K562 (cell line): ENCODE data around the gene RPS19. TPM values are rescaled to one million over a fixed set of nuclear protein-coding genes. Genes with fewer than 3 reads are reported as not detected.

ENCODE experiments used
- ATAC-seq: fragments of 200-7000 bp; cut with Tn5 transposase; 3 replicates; pipeline ENCODE4 v1.9.1; 2020; ENCODE audit warnings: moderate library complexity
- BruUV-seq: library from RNA; stranded (reverse); fragments of 400-500 nt; replicated peaks from 2 replicates; lab custom pipeline; 2021; lab: Mats Ljungman, UMichigan
- CTCF ChIA-PET: fragments of 300-600 bp; formaldehyde crosslinking; extraction: SDS; loops from one replicate; lab custom pipeline; 2021; ENCODE audit warnings: low intra/inter-chr PET ratio; lab: Yijun Ruan, JAX
- POLR2A ChIA-PET: fragments of 300-600, 350-650 bp; sonication (Branson Sonifier 250); formaldehyde crosslinking; extraction: SDS; loops from one replicate; lab custom pipeline; 2021; ENCODE audit warnings: antibody characterized with exemption, inconsistent platforms; lab: Yijun Ruan, JAX
- DNase-seq, 4 experiments: peaks; one replicate each; pipeline versions ENCODE4 v3.0.0 to v3.0.0-alpha.2; 2011 to 2018; ENCODE audit warnings: low spot score in 3 of 4, mixed read lengths in 3 of 4; ENCODE audit errors: extremely low read depth in 1 of 4
- FAIRE-seq: peaks from 2 replicates; lab custom pipeline; 2011; peaks lifted over from hg19 to GRCh38; lab: Jason Lieb, UNC
- H2AFZ ChIP-seq: 2 replicates; pipeline ENCODE4 v1.6.0; 2011; ENCODE audit warnings: low read depth, low read length, control low read depth, inconsistent platforms
- H3K27ac ChIP-seq: fragments of 200-600 bp; 3 replicates; pipeline ENCODE4 v1.8.0; 2011; ENCODE audit warnings: low read depth, mild to moderate bottlenecking, control low read depth, inconsistent platforms, low read length, moderate library complexity, mixed read lengths; ENCODE audit errors: extremely low read depth
- H3K27me3 ChIP-seq, 2 experiments: fragments of 300-600 bp in 1 of 2; 2 replicates in 1 of 2; 3 replicates in 1 of 2; pipeline versions ENCODE4 v1.6.0 to v1.8.0; 2011; ENCODE audit warnings: inconsistent platforms in 2 of 2, low read length in 2 of 2, mild to moderate bottlenecking in 1 of 2, mixed read lengths in 1 of 2, moderate library complexity in 1 of 2; ENCODE audit not compliant: control insufficient read depth in 2 of 2, insufficient read depth in 2 of 2
- H3K36me3 ChIP-seq: fragments of 300-600 bp; 3 replicates; pipeline ENCODE4 v1.8.0; 2011; ENCODE audit warnings: mild to moderate bottlenecking, low read length, inconsistent platforms; ENCODE audit not compliant: control insufficient read depth, insufficient read depth
- H3K4me1 ChIP-seq, 2 experiments: fragments of 200-600 bp in 1 of 2; replicated peaks in 1 of 2; 2 replicates in 1 of 2; 3 replicates in 1 of 2; pipeline versions ENCODE4 v1.5.1 to v1.8.0; 2011; ENCODE audit warnings: inconsistent platforms in 2 of 2, low read length in 2 of 2, mild to moderate bottlenecking in 1 of 2, mixed read lengths in 1 of 2, moderate library complexity in 1 of 2; ENCODE audit not compliant: control insufficient read depth in 2 of 2, insufficient read depth in 2 of 2
- H3K4me2 ChIP-seq: 2 replicates; pipeline ENCODE4 v1.6.1; 2011; ENCODE audit warnings: low read length, control low read depth, inconsistent platforms, mixed read lengths; ENCODE audit not compliant: insufficient read depth
- H3K4me3 ChIP-seq: fragments of 200-600 bp; sonication (generic), shearing (Covaris generic); 2 replicates; pipeline ENCODE4 v1.5.1; 2016; ENCODE audit warnings: control low read depth, inconsistent platforms
- H3K79me2 ChIP-seq: fragments of 200-600 bp; 3 replicates; pipeline ENCODE4 v1.8.0; 2011; ENCODE audit warnings: low read length, inconsistent platforms; ENCODE audit not compliant: control insufficient read depth, insufficient read depth
- H3K9ac ChIP-seq, 2 experiments: 2 replicates each; pipeline versions ENCODE4 v1.6.0 to v1.6.1; 2011; ENCODE audit warnings: low read depth in 2 of 2, low read length in 2 of 2, control low read depth in 1 of 2, inconsistent platforms in 1 of 2, mild to moderate bottlenecking in 1 of 2, mixed read lengths in 1 of 2; ENCODE audit not compliant: insufficient read depth in 1 of 2
- H3K9me1 ChIP-seq: one replicate; pipeline ENCODE4 v1.6.0; 2011; ENCODE audit warnings: inconsistent platforms, mild to moderate bottlenecking, low read length, moderate library complexity; ENCODE audit not compliant: control insufficient read depth, insufficient read depth
- H3K9me3 ChIP-seq: replicated peaks from 2 replicates; pipeline ENCODE4 v1.5.1; 2011; ENCODE audit warnings: low read depth, low read length, inconsistent platforms; ENCODE audit not compliant: control insufficient read depth, insufficient read depth
- H4K20me1 ChIP-seq: replicated peaks from 2 replicates; pipeline ENCODE4 v1.6.1; 2011; ENCODE audit warnings: low read length, inconsistent platforms, mixed read lengths; ENCODE audit not compliant: control insufficient read depth, insufficient read depth
- MAX ChIP-seq: sonication (generic); formaldehyde crosslinking; IDR thresholded peaks from 2 replicates; pipeline ENCODE4 v1.9.0; 2022; ENCODE audit warnings: mild to moderate bottlenecking, missing genetic modification reagents
- POLR2A ChIP-seq: fragments of 450-650 bp; conservative IDR thresholded peaks from 2 replicates; pipeline ENCODE4 v1.6.1; 2016
- ZKSCAN8 ChIP-seq: fragments of 200-800 bp; sonication (Bioruptor generic); IDR thresholded peaks from 2 replicates; pipeline ENCODE4 v1.6.1; 2016; ENCODE audit warnings: missing genetic modification characterization, missing compliant biosample characterization
- WGBS: fragments of 100-300 bp; shearing (Covaris generic); methylation state at CpG from one replicate; pipeline ENCODE4 v1.1.6; 2016; ENCODE audit warnings: low coverage, mixed read lengths; ENCODE audit not compliant: insufficient coverage; ENCODE audit errors: missing lambda C conversion rate; 5-methylcytosine and 5-hydroxymethylcytosine counted together
- in situ Hi-C: fragments of 300-500 bp; cut with MboI; formaldehyde crosslinking; loops from 4 replicates; pipeline ENCODE4 v1.15.0; 2018; ENCODE audit warnings: inconsistent platforms, mixed read lengths
- intact Hi-C: fragments of 100-400 bp; cut with micrococcal nuclease; formaldehyde crosslinking; loops from 2 replicates; pipeline ENCODE4 v1.14.2; 2022
- polyA plus RNA-seq, 8 experiments: library from polyadenylated mRNA; depleted of rRNA in 4 of 8; stranded (reverse) in 5 of 8; unstranded in 3 of 8; fragments of >200 nt; fragmentation: Nextera tagmentation in 2 of 8; fragmentation: Illumina TruSeq in 1 of 8; extraction: Ambion mirVana in 2 of 8; extraction: Trizol in 1 of 8; gene quantifications; 2 replicates each; pipeline versions ENCODE4 v1.2.1 to v1.2.3, GENCODE V29; 2011 to 2014; ENCODE audit warnings: inconsistent platforms in 1 of 8, missing spikeins in 1 of 8
- total RNA-seq, 7 experiments: library from RNA; depleted of rRNA in 6 of 7; stranded (reverse); fragments of >200 nt in 6 of 7; fragmentation: Illumina TruSeq in 2 of 7; extraction: Trizol in 2 of 7; gene quantifications; 2 replicates each; pipeline versions ENCODE4 v1.2.1 to v1.2.3, GENCODE V29; 2011 to 2021; ENCODE audit warnings: low replicate concordance in 1 of 7

The RPS19 gene
- total and polyA plus RNA-seq, 9 of the 15 experiments (the other 6 are each of a cell fraction or from before 2014, with no cell fraction given) = 1,964 to 3,408 (median 2,747) TPM

- Histone ChIP-seq H3K4me3 (no peak overlapping the region), H3K4me1 (peaks cover 0 to 35% of the 10 kb centered on the region in 2 experiments; a peak in 2 of 5 replicates), H4K20me1 (peaks cover 22% of the 10 kb centered on the region; the same call in 1 of the 2 replicates), H3K4me2 (no peak overlapping the region), H3K27me3 (peaks cover 21 to 38% of the 10 kb centered on the region in 2 experiments), H3K9me1 (peaks cover 4% of the 10 kb centered on the region), H3K79me2 (no peaks in the 10 kb centered on the region), H3K36me3 (peaks cover 16% of the 10 kb centered on the region; the same call in 1 of the 3 replicates), H2AFZ (no peak overlapping the region), H3K9me3 (no peaks in the 10 kb centered on the region), H3K27ac (no peak overlapping the region), H3K9ac (no peak overlapping the region)
- ATAC-seq (no peak), DNase-seq (peak in 1 of 4 experiments; percentile 12), FAIRE-seq (no peak)
- ChIA-PET POLR2A (interaction anchor here (0.6 kb wide), 1 partner anchor 15 kb away, joined by 3 read pairs; no protein-coding TSS in a partner anchor), CTCF (interaction anchor here (0.6 kb wide), 1 partner anchor 26 kb away, joined by 3 read pairs; no protein-coding TSS in a partner anchor)
- in situ Hi-C loops (no loop called here), intact Hi-C loops (no loop called here)
- no TSS peak for BruUV-seq
- WGBS = 30% methylated on average over 12 of the region's 12 CpGs
- TF ChIP-seq POLR2A (peak; percentile 25; the same call in 1 of the 2 replicates), MAX (CRISPR knock-in tag) (0 out of 2 replicates have a peak, but pooled peaks have one; percentile 16), ZKSCAN8 (CRISPR knock-in tag) (no peak)
Measured at GRCh38 chr19:41910240-41910991, 50.4 kb downstream of the RPS19 start.
